Articular chondrocyte of knee joint (primary cell): ENCODE data around the gene PPP1R9A. TPM values are rescaled to one million over a fixed set of nuclear protein-coding genes. Genes with fewer than 3 reads are reported as not detected.

ENCODE experiments used
- small RNA-seq: library from RNA; depleted of rRNA; stranded (forward); fragments of <200 nt; gene quantifications from one replicate; pipeline ENCODE3, GENCODE V24; 2012
- total RNA-seq: library from RNA; depleted of rRNA; stranded (reverse); fragments of >200 nt; gene quantifications from 2 replicates; pipeline ENCODE4 v1.2.3, GENCODE V29; 2012

Gene PPP1R9A
- under 0.01 and 0.11 TPM in 2 replicates for total RNA-seq

DNA sequence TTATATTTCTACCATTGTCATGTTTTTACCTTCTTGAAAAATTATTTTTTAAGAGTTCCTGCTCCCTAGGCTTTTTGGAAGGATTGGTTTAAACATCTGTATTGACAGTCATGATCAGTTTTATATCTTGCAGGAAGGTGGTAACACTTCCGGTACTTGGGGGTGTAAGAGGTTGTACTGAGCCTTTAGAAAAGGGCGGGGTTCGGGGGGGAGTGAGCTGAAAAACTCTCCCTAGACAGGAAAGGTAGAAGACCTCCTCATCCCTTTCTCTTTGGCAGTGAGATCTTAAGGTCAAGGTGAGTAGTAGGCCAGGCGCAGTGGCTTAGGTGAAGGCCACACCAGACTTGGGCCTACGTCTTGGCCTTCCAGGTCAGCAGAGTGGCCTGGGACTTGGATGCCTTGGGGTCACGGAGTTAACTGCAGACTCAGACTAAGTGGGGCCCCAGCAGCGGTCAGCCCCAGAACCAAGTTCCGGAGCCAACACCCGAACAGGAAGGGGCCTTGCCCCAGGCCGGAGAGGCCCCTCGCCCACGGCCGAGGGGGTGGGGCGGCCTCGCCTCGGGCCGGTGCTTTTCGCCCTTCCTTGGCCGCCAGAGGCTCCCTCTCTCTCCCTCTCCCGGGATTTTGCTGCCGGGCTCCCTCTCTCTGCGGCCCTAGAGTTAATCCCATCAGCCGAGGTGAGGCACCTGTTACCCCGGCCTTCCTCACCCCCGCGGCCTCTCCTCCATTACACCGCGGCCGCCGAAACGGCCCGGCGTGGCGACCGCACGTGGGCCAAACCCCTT lies at the start of gene PPP1R9A:
Gene PPP1R9A (plus strand): TSS at position 569 of the 785 bp plus-strand sequence. CDS start 2,520 bp downstream, outside the sequence.

GRCh38 chr7:95324431-95324830 lies 417.0 kb downstream of the PPP1R9A start, which contains the start of gene PON1:
Gene PON1, minus strand, starts transcription at chr7:95324532. Its CDS starts 57 bp downstream, at chr7:95324475.

Small RNA genes lying within 50 kb of the gene (small RNA-seq; reads per million reads assigned to genes)
- gene AC002429.1 = not detected
- gene HINT1P2 = not detected
- not detected for gene RNU4-16P
